ENCODE results near the gene SKAP2. TPM values are rescaled to one million over a fixed set of nuclear protein-coding genes. Genes with fewer than 3 reads are reported as not detected.

SKAP2 gene
- total RNA-seq, 4 donors from 2014 or later = 8.2 to 26.1 (median 11.8) TPM

- WGBS, 2 donors = 79 to 84% methylated on average over 2 of the region's 2 CpGs
- H3K27me3 ChIP-seq = no peaks in the 10 kb centered on the region
These were observed 194.1 kb downstream of the SKAP2 start for GRCh38 chr7:26670290-26670689.

DNA sequence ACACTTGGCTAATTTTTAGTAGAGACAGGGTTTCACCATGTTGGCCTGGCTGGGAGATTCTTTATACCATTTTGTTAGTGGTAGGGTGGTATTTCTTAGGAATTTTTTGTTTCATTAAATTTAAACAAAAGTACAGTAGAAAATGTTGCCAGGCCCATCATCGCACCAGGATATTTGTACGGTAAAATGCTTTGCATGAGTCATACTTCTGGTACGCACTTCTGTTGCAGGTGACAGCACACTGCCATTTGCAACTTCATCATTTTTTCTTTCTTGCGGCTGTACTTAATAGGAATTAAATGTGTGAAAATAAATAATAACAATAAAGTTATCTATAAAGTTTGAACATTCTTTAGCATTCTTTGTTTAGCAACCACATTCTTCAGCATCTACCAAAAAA, 195.6 kb downstream of the SKAP2 start:
- no peaks in the 10 kb centered on the region for H3K36me3 ChIP-seq
- no peak overlapping the region for H3K4me3 ChIP-seq (replicated peaks in 1 of 3)
- DNase-seq = no peak
- no peak for TF ChIP-seq POLR2A (IDR thresholded peaks at IDR 0.05)
- TF ChIP-seq, protein P1, sequence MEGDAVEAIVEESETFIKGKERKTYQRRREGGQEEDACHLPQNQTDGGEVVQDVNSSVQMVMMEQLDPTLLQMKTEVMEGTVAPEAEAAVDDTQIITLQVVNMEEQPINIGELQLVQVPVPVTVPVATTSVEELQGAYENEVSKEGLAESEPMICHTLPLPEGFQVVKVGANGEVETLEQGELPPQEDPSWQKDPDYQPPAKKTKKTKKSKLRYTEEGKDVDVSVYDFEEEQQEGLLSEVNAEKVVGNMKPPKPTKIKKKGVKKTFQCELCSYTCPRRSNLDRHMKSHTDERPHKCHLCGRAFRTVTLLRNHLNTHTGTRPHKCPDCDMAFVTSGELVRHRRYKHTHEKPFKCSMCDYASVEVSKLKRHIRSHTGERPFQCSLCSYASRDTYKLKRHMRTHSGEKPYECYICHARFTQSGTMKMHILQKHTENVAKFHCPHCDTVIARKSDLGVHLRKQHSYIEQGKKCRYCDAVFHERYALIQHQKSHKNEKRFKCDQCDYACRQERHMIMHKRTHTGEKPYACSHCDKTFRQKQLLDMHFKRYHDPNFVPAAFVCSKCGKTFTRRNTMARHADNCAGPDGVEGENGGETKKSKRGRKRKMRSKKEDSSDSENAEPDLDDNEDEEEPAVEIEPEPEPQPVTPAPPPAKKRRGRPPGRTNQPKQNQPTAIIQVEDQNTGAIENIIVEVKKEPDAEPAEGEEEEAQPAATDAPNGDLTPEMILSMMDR (IDR thresholded peaks at IDR 0.05) = no peak
- intact Hi-C loops (cut with DNase I) = loop anchor here (5.0 kb wide), 1 partner anchor 302 kb away; no protein-coding TSS in a partner anchor
- H3K9me3 ChIP-seq = no peaks in the 10 kb centered on the region
- WGBS, 2 donors = 93 to 97% methylated on average over 4 of the region's 4 CpGs
- no peak overlapping the region for H3K27ac ChIP-seq
- no peaks in the 10 kb centered on the region for H3K27me3 ChIP-seq
- no peaks in the 10 kb centered on the region for H3K4me1 ChIP-seq

More at GRCh38 chr7:26670290-26670689, 194.1 kb downstream of the SKAP2 start:
- Histone ChIP-seq H3K4me3 (replicated peaks in 1 of 3) (no peak overlapping the region), H3K4me1 (no peaks in the 10 kb centered on the region), H3K27ac (no peak overlapping the region), H3K36me3 (no peaks in the 10 kb centered on the region), H3K9me3 (no peaks in the 10 kb centered on the region)
- intact Hi-C loops (cut with DNase I) = no loop called here
- DNase-seq = no peak
- TF ChIP-seq, protein P1 (IDR thresholded peaks at IDR 0.05) = no peak
- no peak for TF ChIP-seq POLR2A (IDR thresholded peaks at IDR 0.05)

- peak; percentile 69 to 76 for DNase-seq
- intact Hi-C loops (cut with DNase I) = loop anchor here (5.0 kb wide), 1 partner anchor 300 kb away; no protein-coding TSS in a partner anchor
- WGBS, 2 donors = 6 to 8% methylated on average over 5 of the region's 5 CpGs
- Histone ChIP-seq H3K27me3 (no peaks in the 10 kb centered on the region), H3K27ac (no peak overlapping the region), H3K9me3 (no peaks in the 10 kb centered on the region), H3K36me3 (no peaks in the 10 kb centered on the region), H3K4me3 (replicated peaks in 1 of 3) (no peak overlapping the region), H3K4me1 (no peaks in the 10 kb centered on the region)
- no peak for TF ChIP-seq POLR2A (IDR thresholded peaks at IDR 0.05)
- TF ChIP-seq, protein P1 (IDR thresholded peaks at IDR 0.05) = peak; percentile 11 to 95 (median 74)
These were observed 196.8 kb downstream of the SKAP2 start for GRCh38 chr7:26667514-26668133.

GRCh38 chr7:26664735-26665416, 199.5 kb downstream of the SKAP2 start:
- intact Hi-C loops (cut with DNase I) = loop anchor here (5.0 kb wide), 2 partner anchors 288 to 298 kb away; no protein-coding TSS in a partner anchor
- Histone ChIP-seq H3K4me3 (replicated peaks in 1 of 3) (no peak overlapping the region), H3K9me3 (no peaks in the 10 kb centered on the region), H3K27me3 (no peaks in the 10 kb centered on the region), H3K27ac (no peak overlapping the region), H3K36me3 (no peaks in the 10 kb centered on the region), H3K4me1 (no peaks in the 10 kb centered on the region)
- no peak for TF ChIP-seq POLR2A (IDR thresholded peaks at IDR 0.05)
- TF ChIP-seq, protein P1 (IDR thresholded peaks at IDR 0.05) = no peak
- WGBS, 2 donors = 33 to 34% methylated on average over 5 of the region's 5 CpGs
- peak; percentile 46 to 61 for DNase-seq

DNA sequence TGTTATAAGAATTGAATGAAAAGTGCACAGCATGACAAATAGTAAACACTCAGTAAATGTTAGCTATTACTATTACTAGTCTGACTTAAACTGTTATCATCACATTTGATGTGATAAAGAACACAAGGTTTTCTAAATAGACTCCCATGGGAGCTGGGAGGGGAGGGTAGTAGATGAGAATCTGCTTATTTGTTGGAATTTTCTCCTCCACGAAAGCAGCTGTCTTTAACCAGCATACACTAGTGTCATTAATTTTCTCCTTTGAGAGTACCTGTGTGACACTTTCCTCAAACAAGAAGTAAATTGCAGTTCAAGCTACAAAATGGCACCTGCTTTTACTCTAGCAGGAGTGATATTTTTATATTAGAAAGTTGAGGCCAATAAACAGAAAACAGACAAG, 200.1 kb downstream of the SKAP2 start:
- Histone ChIP-seq H3K27me3 (no peaks in the 10 kb centered on the region), H3K4me1 (no peaks in the 10 kb centered on the region), H3K36me3 (no peaks in the 10 kb centered on the region), H3K27ac (no peak overlapping the region), H3K9me3 (no peaks in the 10 kb centered on the region), H3K4me3 (replicated peaks in 1 of 3) (no peak overlapping the region)
- TF ChIP-seq, protein P1 (IDR thresholded peaks at IDR 0.05) = no peak
- no peak for TF ChIP-seq POLR2A (IDR thresholded peaks at IDR 0.05)
- intact Hi-C loops (cut with DNase I) = loop anchor here (5.0 kb wide), 1 partner anchor 287 kb away; no protein-coding TSS in a partner anchor
- DNase-seq = no peak
- 96 to 100% methylated on average over 1 of the region's 1 CpG for WGBS, 2 donors

Measured in thyroid gland (tissue), 4 donors.